Stimulated activated CD8-positive, alpha-beta memory T cell treated with anti-CD3 and anti-CD28 coated beads, Interleukin-12 subunit alpha, Interleukin-12 subunit beta, amount 100 ng/mL, for 4 hours (primary cell): Measurements from ENCODE around the gene TEX10.
"Not testable (repeated sequence)": the region's sequence is repeated elsewhere in the genome, so short reads cannot be mapped to it uniquely, and the experiment has no call there.

Source experiments
- DNase-seq: peaks from one replicate; pipeline ENCODE4 v3.0.0-alpha.2; 2020; ENCODE audit warnings: low read depth

Gene TEX10

DNA sequence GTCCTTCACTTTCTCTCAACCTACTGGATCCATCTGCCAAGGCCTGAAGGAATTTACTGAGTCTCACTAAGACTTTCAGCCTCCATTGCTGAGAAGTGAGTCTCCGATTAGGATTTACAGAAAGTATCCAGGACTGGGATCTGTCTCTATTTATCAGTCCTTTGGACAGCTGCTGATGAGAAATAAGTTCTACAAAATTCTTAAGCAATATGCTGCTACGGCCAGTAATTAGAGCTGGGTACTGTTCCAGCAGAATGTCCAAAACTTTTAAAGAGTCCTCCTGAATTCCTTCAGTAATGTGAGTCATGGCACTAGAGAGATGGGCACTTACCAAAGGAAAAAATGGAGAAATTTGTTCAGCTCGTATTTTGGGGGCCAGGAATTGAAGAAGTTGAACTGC is 5.9 kb downstream of the TEX10 start:
- no peak for DNase-seq

DNA sequence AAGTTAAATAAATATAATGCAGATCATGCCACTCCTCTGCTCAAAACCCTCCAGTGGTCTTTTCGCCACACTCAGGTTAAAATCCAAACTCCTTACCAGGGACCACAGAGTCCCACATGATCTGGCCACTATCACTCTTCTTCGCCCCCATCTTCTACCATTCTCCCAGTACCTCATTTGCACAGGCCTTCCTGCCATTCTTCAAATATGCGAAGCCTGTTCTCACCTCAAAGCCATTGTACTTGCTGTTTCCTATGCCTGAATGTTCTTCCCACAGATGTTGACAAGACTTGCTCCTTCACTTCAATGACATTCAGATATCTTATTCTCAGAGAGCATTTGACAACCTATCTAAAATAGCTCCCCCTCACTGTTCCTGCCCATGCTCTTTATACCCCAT is 10.9 kb downstream of the TEX10 start:
- DNase-seq, result no peak

DNA sequence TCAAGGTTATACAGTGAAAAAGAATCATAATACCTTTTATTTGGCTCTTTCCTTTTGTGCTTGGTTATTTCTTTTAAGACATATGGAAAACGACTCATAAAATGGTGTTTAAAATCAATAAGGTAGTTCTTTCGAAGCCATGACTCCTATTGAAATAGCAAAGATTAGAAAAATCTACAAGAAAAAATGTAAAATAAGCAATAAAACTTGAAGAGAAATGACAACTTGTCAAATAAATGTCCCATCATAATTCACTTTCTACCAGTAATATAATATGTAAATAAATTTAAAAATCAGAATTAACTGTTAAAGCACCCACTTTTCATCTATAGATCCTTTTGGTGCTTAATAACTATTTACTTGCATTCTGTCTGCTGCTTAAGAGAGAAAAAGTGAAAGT is 12.5 kb downstream of the TEX10 start:
- no peak for DNase-seq

DNA sequence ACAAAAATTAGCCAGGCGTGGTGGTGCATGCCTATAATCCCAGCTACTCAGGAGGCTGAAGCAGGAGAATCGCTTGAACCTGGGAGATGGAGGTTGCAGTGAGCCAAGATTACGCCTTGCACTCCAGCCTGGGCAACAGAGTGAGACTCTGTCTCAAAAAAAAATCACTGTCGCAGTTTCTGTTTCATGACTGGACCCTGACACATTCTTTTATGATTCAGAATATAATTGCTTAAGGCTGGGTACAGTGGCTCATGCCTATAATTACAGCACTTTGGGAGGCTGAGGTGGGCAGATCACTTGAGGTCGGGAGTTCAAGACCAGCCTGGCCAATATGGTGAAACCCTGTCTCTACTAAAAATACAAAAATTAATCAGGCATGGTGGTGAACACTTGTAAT is 14.0 kb downstream of the TEX10 start:
- not testable (repeated sequence) for DNase-seq

DNA sequence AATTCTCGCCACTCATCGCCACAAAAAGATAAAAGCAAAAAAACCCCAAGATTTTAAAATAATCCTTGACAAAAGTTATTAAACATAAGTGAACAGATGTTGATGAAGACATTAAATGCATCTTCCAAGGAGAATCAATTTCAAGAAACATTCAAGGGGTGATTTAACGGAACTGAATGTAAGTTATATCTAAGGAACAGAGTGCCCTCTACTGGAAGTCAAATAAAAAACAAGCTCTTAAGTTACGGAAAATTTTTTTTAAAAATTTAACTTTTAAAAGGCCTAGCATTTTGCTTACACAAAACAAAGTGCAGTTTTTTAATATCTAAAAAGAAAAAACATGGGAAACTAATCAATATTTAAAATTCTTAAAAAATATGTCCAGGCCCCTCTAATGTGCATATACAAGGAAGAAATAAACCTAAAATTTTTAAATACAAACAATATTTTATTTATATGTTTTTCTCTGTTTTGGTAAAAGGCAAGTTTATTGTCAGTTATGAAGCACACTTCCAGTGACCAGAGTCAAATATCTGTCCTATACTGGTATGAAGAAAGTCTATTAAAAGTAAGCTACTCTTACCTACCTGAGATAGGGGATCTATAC is 28.0 kb downstream of the TEX10 start:
- no peak for DNase-seq

DNA sequence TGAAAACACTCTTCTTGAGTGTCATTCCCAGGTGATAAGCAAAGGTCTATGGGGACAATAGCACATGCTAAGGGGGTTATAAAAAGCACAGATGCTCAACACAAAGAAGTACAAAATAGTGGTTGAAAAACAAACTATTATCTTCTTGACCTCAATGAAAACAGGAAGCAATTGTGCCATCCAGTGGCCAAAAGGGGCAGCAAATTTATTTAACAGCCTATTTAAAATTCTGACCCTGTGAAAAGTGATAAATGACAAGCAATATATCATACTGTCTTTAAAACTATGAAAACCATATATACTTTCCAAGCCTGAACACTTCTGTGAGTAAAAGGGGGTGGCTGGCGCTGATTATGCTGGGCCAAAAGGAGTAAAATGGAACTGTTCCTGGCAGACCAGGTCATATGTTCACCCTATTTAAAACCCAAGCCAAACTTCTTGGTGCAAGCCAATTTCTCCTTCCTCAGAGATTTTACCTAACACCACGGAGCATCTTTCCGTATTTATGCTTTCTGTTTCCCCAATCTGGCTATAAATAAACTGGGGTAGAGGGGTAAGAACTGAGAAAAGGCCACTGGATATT is 29.7 kb downstream of the TEX10 start:
- DNase-seq, result no peak

DNA sequence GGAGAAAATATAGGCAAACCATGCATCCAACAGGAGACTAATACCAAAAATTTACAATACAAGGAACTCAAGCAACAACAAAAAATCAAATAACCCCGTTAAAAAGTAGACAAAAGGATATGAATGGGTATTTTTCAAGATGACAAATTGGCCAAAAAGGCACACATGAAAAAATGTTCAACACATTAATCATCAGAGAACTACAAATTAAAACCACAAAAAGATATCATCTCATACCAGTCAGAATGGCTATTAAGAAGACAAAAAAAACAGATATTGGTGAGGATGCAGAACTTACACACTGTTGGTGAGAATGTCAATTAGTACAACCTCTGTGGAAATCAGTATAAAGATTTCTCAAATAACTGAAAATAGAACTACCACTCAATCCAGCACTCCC is 35.0 kb downstream of the TEX10 start:
- no peak for DNase-seq

DNA sequence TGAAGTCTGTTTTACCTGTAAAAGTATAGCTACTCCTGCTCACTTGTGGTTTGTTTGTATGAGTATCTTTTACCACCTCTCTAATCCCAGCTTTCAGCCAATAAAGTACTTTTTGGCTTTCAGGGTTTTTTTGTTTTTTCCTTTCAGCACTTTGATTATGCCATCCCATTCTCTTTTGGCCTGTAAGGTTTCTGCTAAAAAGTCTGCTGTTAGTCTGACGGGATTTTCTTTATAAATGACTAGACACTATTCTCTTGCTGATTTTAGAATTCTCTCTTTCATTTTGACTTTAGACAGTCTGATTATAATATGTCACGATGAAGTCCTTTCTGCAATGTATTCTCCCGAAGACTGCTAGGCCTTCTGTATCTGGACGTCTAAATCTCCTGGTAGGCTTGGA is 37.2 kb downstream of the TEX10 start:
- DNase-seq, result no peak

DNA sequence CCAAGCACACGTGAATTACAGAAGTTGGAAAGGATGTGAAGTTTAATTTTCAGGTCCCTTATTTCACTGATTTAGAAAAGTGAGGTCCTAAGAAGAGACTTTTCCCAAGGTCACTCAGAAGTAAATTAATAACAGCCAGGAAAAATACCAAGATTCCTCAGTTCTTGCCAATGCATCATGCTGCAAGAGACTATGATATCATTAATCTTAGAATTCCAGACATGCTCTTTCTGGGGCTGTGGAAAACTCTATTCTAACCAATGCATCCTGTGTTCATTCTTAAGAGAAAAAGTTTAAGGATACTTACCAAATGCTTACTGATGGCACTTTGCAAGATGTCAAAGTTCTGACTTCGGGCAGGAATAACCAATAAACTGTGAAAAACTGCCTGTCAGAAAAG is 42.8 kb downstream of the TEX10 start:
- DNase-seq, result no peak

DNA sequence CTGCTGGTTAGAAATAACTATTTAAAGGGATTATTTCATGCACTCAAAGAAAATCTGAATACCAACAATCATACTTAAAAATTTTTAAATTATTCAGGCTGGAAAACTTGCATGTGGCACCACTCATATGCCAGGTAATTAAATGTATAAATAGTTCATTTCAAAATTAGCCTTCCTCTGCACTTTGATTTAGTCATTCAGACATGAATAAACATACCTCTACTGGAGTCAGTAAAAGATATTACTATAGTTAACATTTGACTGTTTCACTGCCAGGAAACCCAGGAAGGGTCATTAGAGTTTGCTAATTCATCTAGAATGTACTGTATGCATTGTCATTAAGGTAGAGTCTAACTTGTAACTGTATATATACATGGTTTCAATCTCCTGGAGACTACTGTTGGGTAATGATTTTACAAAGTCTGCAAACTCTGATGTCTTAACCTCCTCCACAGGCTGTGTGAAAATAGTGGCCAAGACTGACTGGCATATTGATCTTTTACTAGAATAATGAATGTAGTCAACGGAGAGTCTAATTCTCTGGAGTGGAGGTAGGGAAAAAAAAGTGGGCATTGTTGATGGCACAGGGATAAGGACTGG is 43.7 kb downstream of the TEX10 start:
- DNase-seq, result no peak

DNA sequence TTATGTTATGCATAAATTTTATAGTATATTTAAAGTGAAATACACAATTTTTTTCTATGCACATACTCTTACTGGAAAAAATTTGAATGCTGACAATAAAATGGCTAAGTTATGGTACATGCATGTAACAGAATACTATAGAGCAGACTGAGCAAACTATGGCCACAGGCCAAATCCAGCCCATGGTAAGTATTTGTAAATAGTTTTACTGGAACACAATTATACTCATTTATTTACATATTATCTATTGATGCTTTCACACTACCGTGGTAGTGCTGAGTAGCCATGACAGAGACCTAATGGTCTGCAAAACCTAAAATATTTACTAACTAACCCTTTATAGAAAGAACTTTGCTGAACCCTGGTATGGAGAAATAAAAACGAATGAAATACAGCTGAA is 45.7 kb downstream of the TEX10 start:
- DNase-seq, result no peak

DNA sequence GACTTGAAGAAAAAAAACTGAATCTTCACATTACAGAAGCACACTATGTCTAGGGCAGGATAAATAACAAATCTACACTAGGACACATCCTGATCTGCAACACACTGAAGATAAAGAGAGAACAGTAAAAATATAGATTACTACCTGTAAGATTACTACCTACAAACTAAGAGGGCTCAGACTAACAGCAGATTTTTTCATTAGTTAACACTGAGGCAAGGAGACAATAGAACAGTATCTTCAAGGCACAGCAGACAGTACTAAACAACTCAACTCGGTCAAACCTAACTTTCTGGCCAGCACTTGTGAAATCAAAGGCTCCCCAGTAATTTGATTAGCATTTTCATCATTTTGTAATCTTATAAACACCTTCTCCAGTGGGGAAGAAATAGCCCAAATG is 46.5 kb downstream of the TEX10 start:
- no peak for DNase-seq

DNA sequence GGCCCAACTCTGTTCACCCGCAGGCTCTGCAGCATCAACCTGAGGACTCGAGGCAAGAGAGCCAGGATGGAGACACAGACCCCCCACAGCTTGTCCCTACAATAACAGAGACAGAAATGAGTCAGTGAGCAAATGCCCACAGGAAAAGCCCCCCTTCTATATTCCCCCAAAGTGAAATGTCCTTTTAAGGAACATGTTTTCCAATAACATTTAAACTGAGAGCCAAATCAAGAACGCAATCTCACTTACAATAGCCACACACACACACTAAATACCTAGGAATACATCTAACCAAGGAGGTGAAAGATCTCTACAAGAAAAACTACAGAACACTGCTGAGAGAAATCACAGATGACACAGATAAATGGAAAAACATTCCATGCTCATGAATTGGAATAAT is 49.0 kb downstream of the TEX10 start:
- no peak for DNase-seq

DNA sequence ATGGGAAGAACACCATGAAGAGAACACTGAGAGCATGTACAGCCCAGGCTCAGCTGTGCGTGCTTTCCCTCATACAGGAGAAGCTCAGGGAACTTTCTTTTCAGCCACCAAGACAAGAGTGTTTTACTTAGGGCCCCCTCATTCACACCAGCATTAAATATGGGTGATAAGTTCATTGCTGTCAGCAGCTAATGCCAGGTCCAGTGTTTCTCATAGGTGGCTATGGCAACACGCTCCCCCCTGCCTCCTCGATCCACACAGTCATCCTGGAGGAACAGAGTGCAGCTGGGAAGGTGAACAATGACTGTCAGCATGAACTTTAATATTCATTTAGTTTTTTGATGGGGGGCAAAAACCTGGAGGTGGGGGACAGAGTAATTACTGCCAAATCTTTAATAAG is 54.4 kb downstream of the TEX10 start:
- DNase-seq, result no peak

DNA sequence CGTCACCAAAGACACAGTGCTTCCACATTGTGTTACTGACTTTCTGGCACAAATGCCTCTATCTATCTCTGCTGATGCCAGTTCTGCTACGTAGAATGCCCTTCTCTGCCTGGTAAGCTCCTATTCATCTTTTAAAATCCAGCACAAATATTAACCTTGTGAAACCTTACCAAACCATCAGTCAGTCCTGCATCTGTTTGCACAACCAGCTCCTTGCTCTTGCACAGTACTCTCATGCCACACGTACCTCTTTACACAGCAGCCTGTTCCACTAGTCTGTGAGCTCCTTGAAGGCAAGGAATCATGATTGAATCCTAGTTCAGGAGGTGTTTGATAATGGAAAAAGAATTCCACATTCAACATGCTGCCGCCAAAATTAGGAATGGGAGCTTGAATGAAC is 56.3 kb downstream of the TEX10 start:
- no peak for DNase-seq

DNA sequence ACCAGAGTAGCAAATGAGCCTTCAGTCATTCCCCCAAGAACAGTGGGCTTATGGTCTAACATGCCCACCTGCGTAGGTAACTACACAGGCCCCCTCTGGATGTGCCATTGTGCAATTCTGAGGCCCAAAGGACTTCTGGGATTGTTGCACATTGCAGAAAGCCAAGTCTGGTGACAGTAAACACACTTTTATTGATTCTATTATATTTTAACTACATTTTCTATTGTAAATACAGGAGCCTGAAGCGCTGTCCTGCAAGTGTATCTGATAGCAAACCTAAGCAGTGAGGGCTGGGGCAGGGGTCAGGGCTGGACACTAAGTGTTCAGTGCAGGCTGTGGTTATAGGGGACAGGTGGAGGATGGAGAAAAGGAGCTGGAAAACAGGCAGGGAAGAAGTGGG is 57.5 kb downstream of the TEX10 start:
- DNase-seq, result no peak

DNA sequence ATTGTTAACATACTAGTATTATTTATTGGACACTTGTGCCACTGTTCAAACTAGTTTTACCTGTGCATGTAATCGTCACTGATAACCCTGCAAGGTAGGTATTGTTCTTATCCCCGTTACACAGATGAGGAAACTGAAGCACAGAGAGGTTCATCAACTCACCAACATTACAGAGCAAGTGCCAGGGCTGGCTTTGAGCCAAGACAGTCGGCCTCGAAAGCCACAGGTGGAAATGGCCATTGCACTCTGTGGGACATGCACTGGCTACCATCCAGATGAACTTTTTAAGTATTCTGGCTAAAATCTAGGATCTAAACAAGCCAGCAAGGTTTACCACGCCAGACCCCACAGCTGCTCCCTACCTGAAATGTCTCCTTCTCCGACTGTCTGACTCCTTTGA is 57.9 kb downstream of the TEX10 start:
- no peak for DNase-seq

DNA sequence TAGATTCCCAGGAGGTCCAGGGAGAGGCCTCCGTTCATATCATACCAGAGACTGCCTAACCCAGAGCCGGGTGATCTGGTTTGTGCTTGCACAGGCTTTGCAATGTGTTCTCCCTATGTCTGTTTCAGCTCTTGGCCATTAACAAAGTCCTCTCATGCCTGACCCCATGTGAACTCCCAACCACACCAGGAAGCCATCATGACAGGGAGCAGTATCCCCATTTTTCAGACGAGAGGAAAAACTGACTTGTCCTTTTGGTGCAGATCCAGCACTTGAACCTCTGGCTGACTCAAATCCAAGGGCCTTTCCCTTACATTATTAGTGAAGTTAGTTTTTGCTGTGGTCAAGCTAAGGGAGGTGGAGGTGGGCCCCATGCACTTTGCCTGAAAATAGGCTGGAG is 58.4 kb downstream of the TEX10 start:
- no peak for DNase-seq

DNA sequence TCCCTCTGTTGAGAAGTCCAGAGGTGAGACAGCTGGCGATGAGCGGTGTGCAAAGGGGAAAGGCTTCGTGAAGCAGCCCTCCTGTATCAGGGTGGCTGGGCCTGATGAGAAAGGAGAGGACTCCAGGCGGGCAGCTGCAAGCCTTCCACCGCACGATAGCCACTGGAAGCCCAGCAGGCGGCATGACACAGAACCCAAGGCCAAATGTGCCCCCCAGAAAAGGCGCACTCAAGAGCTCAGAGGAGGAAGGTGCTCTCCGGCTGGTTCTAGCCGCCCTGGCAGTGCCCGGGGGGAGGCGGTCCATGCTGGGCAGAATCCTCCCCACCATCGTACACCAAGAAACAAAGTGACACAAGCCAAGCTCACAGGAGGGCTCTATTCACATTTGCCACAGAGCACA is 60.3 kb downstream of the TEX10 start:
- no peak for DNase-seq

DNA sequence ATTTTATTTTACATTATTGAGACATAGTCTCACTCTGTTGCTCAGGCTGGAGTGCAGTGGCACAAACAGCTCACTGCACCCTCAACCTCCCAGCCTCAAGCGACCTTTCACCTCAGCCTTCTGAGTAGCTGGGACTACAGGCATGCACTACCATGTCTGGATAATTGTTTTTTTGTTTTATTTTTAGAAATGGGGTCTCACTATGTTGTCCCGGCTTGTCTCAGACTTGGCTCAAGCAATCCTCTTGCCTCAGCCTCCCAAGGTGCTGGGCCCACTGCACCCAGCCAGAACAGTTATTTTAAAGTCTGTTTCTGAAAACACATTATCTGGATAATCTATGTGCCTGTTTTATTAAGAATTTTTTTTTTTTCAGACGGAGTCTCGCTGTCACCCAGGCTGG is 62.0 kb downstream of the TEX10 start:
- DNase-seq, result no peak

DNA sequence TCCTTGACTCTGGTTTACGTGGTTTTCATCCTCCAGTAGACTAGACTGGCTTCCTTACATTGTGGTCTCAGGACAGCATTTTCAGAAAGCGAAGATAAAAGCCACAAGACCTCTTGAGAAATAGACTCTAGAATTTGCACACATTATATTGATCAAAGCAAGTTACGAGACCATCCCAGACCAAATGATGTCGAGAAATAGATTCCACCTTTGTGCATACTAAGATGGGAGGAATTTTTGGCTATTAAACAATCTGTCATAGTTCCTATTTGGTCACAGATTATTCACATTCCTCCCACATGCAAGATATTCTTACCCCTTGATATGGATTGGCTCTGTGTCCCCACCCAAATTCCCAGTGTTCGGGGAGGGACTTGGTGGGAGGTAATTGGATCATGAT is 65.6 kb downstream of the TEX10 start:
- DNase-seq, result no peak

DNA sequence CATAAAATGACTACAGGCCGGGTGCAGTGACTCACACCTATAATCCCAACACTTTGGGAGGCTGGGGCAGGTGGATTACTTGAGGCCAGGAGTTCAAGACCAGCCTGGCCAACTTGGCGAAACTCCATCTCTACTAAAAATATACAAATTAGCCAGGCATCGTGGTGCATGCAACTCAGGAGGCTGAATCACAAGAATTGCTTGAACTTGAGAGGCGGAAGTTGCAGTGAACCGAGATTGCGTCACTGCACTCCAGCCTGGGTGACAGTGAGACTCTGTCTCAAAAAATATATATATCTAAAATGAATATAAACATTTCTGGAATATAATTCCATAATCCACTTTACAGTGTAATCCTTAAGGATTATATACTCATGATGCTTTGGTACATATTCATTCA is 66.5 kb downstream of the TEX10 start:
- no peak for DNase-seq

DNA sequence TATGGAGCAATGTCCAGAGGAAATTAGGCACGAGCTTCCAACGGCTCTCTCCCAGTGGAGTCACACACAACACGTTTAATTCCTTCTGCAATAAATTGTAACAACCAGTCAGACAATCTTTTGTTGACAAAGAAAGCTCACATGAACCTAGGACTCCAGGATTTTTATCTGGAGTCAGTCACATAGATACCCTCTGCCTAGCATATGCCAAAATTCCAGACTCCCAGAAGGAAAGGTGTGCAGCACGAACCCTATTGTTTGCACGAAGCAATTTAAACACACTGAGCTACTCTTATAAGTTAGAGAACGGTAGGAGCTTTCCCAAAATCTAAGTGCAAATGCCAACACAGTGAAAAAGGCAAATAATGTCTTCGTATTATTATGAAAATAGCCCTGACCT is 67.1 kb downstream of the TEX10 start:
- no peak for DNase-seq

DNA sequence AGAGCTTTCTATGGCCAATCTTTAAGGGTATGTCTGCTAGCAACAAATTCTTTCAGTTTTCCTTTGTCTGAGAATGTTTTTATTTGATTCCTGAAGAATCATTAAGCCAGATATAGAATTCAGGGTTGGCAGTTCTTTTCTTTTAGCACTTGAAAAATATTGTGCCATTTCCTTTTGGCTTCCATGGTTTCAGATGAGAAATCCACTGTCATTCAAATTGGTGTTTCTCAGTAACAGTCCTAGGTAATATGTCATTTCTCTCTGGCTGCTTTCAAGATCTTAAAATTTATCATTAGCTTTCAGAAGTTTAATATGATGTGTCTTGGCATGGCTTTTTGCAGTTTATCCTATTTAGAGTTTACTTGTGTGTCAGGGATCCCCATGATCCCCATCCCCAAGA is 67.7 kb downstream of the TEX10 start:
- no peak for DNase-seq
